ENCODE data around the gene DNAL1.
"Not testable (repeated sequence)": the region's sequence is repeated elsewhere in the genome, so short reads cannot be mapped to it uniquely, and the experiment has no call there.

DNAL1 gene

DNA sequence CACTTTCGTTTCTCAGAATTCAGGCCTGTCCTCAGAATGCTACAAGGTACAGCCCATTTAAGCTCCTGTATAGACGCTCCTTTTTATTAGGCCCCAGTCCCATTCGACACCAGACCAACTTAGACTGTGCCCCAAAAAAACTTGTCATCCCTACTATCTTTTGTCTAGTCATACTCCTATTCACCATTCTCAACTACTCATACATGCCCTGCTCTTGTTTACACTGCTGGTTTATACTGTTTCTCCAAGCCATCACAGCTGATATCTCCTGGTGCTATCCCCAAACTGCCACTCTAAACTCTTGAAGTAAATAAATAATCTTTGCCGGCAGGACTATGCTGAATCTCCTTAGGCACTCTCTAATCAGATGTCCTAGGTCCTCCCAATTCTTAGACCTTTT, 63.3 kb downstream of the DNAL1 start:
- not testable (repeated sequence) for DNase-seq (ENCODE audit: low read depth)

DNA sequence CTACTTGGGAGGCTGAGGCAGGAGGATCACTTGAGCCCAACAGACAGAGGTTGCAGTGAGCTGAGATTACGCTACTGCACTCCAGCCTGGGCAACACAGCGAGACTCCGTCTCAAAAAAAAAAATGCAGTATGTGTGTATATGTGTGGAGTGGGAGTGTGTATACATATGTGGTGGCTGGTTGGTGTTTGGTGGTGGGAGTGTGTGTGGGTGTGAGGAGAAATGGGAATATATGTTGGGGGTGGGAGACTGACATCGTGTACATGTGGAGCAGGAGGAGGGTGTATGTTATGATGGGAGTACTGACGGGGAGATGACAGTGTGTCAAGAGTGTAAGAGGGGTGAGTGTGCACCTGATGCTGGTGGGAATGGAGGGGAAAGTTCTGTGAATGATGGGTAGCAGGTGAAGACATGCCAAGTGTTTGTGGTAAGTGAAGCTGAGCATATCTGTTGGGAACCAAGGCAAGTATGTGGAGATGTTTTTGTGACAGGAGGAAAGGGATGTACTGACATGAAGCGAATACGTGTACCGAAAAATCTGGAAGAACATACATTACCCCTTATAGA, 65.2 kb downstream of the DNAL1 start:
- DNase-seq (ENCODE audit: low read depth), result no peak

DNA sequence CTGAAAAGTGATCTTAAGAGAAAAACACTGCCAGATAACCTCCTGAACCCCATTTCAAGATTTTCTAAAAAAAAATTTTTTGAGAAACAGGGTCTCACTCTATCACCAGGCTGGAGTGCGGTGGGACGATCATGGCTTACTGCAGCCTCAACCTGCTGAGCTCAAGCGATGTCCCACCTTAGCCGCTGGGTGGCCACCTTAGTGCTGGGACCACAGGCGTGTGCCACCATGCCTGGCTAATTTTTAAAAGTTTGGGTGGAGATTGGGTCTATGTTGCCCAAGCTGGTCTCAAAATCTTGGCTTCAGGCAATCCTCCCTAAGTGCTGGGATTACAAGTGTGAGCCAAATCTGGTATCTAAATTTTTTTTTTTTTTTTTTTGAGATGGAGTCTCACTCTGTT, 66.0 kb downstream of the DNAL1 start:
- DNase-seq (ENCODE audit: low read depth), result no peak

DNA sequence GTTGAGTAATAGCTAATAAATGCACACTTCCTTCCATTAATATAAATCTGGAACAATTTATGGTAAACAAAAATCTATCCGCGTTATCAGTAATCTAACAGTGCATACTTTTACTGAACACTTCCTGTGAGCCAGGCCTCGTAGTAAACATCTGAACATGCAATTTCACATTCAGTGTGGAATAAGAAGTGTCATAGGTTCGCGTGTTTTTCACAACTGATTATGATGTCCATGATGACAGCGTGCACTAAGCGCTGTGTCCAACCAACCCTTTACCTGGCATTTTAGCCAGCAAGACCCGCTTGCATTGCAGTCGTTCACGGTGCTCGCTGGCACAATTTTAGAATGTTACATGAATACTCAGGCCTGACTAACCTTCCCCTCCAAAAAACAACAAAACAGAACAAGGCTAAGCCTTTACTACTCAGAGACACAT, 67.3 kb downstream of the DNAL1 start:
- peak; percentile 48 for DNase-seq (ENCODE audit: low read depth)

DNA sequence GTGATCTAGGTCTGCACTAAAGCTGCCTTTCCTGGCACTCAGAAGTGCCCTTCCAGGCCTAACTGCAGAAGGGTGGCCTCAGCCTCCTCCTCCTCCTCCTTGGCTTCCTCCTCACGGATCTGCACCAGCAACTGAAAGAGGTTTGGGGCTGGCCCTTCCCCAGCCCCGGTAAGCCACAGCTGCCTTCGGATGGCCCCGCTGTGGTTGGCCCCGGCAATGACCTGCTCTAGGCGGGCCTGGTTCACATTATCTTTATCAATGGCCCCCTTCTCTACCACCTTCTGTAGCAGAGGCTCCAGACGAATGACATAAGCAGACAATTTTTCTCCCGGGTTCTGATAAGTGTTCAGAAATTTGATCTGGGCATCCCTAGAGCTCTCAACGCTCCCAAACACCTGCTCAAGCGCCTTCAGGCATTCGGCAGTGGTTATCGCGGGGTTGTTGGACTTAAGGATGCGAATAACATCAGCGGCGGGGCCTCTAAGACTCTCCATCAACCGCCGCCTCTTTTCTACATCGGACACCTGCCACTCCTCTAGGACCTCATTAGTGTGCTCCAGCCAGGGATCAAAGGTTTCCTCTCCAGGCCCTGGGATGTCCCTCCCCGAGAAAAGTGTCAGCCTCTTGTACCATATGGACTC, 67.9 kb downstream of the DNAL1 start:
- DNase-seq (ENCODE audit: low read depth), result peak; percentile 46

DNA sequence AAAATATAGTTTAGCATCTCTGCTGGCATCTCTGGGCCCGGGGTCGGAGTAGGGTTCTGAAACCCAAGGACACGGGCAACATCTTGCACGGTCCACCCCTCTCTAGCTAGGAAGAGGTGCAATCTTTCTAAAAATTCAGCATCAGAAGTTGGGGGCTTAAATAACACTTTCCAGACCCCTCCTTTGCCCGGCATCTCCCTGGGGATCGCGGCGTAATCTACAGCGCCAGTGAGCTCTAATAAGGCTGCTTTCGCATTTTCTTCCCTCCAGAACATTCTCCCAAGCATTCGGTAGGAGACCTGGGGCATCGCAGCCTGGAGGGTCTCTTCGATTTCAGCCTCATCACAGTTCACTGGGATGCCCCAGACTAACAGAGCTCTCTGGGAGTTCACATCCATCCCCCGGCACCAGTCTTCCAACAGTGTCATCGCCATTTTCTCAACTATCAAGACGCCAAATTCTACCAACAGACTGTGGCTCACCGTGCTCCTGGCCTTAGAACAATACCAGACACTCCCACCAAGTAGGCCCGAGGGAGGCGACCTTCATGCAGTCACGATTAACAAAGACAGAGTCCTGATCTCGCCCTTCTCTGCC, 68.5 kb downstream of the DNAL1 start:
- DNase-seq (ENCODE audit: low read depth), result no peak

DNA sequence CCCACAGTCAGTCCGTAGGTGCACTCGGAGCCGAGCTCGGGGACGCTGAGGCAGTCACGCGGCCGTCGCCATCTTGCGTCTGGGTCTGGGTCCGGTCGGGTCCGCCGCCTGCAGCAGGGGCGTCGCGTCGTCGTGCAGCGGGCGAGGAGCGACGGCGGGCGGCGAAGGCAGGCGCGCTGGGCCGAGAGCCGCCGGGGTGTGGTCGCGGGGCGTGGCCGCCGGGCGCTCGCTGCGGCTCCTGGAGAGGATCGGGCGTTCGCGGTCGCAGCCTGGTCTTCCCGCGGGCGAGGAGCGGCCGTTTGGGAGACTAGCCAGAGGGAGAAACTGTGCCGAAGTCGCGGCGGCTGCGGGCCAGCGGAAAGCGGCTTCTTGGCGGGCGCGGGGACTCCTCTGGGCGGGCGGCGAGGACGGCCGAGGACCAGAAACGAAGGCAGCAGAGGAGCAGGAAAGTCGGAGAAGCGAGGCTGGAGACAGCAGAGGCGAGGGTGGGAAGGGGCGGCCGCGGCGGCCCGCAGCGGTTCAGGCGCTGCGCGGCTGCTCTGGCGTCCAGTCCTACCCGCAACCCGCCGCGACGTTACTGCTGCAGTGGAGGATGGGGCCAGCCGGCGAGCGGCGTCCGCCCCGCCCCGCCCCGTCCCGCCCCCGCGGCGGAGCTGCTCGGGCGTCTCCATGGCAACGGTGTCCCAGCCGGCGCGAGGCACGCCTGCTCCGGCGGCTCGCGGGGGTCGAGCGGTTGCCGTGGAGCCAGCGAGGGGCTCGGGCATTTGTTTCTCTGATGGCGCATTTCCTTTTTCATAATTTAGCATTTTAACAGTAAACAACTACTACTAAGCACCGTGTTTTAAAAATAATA, 69.2 kb downstream of the DNAL1 start, which contains the start of gene PNMA1:
Gene PNMA1 (minus strand): TSS at position 582 of the 853 bp plus-strand sequence. CDS start 745 bp downstream, outside the sequence.
- peak; percentile 87 for DNase-seq (ENCODE audit: low read depth)

DNA sequence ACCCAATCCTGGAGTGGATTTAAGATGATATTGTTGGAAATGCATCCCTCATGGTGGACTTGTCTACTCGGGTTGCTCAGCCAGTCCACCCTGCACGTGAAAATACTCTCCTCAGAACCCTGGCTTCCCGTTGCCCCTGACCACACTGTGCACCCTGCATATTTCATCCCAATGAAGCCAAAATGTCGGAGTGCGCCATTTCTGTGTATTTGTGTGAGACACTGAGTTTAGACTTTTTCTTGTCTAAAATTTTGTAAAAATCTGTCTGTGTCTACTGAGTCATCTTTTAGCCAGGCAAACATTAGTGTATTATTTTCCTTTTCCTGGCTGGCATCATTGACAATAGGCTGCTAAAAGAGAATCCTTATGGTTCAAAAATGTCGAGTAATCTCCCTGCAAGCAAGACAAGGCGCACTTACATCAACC, 69.9 kb downstream of the DNAL1 start:
- DNase-seq (ENCODE audit: low read depth), result no peak

DNA sequence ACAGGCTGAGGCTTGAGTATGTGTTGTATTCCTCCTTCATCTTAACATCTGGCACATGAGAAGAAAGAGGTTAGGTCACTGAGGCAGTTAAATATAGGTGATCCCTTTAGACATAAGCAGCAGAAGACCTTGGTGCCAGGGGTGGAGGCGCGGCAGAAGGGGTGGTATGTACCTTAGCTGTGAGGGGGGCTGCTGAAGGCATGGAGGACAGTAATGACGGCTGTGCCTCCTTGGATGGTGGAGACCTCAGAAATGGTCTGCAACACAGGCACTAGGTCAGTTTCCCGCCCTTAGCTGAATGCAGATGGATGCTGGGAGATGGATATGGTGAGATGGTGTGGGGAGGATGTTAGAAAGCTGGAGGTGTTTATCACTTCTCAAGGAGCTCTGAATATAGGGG, 70.9 kb downstream of the DNAL1 start:
- no peak for DNase-seq (ENCODE audit: low read depth)

DNA sequence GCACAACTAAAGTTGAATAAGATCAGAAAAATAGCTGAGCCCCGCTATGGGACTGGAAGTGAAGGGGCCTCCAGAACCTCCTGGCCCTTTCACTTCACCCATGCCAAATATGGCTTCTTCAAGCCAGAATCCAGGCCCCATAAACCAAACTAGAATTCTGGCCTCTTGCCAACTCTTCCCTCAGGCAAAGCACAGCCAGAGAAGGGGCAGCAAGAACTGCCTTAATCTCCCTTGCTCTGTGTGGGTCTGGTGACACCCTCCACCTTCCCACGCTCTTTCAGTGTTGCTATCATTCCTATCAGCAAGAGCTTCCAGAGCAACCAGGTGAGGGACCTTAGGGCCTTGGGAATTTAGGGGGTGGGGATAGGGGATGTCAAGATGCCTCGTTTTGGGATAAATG, 72.5 kb downstream of the DNAL1 start:
- peak; percentile 65 for DNase-seq (ENCODE audit: low read depth)

DNA sequence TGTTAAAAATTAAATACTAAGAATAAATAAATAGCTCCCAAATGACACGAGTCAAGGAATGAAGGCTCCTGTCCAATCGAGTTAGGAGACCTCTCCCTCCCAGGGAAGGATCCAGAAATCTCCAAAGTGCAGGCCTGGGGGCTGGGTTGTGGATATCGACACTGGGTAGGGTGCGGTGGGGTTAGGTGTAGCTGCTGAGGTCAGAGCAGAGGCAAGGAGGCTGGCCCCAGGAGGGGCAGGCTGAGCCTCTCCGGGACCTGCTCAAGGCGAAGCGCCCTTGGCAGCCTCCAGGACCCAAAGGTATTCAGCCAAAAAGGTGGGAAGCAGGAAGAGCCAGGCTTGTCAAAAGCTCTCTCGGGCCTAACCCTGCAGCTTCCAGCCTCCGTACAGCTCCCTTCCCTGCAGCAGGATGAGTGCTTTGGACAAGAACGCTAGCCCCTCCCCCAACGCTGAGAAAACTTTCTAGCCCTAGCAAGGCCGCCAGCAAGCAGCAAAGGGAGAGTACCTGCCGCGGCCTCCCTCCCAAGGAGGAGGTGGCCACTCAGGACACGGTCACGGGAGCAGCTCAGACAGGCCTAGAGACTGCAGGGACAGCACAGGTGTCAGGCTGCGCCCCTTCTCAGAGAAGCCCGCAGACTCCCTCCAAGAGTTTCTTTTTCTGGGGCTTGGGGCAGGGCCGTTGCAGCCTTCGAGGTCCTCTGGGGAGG, 73.1 kb downstream of the DNAL1 start:
- peak; percentile 49 for DNase-seq (ENCODE audit: low read depth)

DNA sequence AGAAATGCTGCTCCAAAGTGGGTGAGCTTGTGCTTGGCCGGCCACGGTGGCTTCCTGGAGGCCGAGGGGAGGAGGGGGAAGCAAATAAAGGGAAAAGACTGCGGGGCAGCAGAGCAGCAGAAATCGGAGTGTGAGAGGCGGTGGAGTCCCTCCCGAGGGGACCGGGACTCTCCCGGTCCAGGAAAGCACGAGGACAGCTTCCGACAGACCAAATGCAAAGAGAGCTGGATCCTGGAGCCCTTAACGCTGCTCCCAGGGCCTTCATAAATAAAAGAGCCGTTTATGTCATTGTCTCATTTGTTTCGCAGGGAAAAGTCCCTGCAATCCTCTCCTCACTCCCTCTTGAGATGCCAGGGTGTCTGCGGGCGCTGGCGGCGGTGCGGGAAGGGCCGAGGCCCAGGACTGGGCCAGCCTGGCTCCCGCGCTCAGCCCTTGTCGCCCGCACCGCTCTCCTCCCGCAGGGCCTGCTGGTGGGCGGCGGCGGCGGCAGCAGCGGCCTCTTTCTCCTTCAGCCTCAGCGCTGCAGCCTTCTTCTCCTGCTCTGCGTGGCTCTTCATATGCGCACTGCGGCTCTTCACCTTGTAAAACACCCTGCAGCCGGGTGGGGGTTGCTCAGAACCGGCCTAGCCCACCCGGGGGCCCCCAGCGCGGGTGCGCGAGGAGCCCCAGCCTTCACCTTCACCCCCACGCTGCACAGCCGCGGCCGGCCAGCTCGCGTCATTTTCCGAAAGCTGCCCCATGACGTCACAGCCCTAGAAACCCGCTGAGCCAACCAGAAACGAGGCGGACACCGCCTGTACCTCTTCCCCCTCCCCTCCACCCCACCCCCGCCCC, 73.8 kb downstream of the DNAL1 start:
- DNase-seq (ENCODE audit: low read depth), result no peak

DNA sequence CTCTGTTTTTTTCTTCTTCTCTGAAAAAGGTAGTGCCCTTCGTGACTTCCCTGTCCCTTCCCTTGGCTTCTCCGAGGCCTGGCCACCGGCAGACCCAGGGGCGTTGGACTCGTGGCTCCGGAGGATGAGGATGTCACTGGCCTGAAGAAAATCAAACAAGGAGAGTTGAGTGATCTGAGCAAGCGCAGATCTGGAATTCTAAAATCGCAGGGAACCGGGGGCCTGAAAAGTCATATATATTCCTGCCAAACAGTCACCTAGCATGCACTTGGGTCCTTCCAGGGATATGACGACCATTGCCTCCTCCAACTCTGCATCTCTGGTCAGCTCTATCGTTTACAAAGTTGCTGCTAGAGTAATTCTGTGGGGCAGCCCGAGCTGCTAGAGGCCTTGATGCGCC, 74.6 kb downstream of the DNAL1 start:
- DNase-seq (ENCODE audit: low read depth), result no peak

DNA sequence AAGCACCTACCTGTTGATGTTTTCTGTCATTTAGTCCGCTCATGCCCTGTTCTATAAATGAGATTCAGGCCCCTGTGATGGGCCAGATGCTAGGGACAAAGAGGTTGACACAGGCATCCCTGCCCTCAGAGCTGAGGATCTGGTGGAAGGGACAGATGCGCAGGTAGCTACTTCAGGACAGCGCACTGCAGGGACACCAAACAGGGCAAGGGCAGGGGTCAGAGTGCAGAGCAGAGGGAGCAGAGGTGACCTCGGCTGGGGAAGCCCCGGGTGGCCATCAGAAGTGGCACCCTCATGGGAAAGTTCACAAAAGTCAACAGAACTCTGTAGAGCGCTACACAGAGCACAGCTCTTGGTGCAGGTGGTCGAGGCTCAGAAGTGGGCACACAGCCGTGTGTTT, 75.0 kb downstream of the DNAL1 start:
- DNase-seq (ENCODE audit: low read depth), result no peak

DNA sequence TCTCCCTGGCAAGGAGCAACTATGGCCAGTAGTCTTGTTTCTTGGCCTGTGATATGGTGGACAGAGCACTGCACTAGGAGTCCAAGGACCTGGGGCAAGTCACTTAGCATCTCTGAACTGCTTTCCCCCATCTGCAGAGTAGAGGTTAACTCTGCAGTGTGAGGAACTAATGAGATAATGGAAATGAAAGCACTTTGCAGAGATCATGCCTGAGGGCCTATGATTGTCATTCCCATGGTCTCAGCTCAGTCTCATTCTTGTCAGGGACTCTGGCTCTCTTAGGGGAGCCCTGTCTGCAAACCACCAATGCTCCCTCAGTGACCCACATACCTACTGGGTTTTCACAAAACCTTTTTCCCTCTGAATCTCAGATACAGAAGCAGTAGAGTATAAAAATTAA, 75.8 kb downstream of the DNAL1 start:
- DNase-seq (ENCODE audit: low read depth), result no peak

DNA sequence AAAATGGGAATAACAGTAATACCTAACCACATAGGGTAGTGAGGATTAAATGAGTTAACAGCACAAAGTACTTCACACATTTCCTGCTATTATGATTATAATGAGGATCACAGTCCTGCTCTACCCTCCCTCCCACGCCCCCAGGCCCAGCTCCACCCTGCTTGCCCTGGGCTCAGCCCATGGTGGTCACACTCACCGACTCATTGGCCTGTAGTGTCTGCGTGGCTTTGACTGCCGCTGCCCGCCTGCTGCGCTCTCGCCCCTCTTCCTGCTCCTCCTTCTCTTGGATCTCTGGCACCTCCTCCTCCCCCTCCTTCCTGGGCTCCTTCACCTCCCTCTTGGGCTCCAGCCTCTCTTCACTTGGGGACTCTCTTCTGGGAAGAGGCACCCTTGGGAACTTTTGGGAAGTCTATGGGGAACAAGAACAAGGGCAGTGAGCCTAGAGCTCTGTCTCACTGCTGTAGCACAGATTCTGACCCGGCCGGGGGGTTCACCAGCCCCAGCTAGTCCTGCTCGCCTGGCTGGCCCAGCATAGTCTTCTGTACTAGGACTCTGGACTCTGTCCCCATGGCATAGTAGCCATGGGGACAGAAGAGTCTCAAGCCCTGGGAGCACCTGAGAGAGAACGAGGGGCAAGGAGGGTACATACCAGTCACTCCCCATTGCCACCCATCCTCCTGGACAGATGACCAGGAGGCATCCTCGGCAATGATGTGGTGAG, 76.5 kb downstream of the DNAL1 start:
- DNase-seq (ENCODE audit: low read depth), result no peak

DNA sequence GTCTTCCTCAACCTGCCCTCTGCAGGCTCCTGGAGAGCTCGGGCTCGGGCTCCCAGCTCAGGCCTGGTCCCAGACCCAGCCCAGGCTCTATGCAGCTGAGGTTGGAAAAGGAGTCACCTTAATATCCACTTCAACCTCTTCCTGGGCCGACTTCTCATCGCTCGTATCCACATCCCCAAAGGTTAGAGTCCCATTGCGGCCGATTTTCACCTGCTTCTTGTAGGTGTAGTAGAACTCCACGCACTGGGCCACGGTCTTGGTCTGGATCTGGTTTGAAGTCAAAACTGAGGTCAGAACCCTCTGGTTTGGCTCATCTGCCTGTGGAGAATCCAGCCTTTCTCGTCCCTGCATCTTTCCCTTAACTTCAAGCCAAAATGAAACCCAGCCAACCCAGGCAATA, 77.8 kb downstream of the DNAL1 start:
- DNase-seq (ENCODE audit: low read depth), result no peak

DNA sequence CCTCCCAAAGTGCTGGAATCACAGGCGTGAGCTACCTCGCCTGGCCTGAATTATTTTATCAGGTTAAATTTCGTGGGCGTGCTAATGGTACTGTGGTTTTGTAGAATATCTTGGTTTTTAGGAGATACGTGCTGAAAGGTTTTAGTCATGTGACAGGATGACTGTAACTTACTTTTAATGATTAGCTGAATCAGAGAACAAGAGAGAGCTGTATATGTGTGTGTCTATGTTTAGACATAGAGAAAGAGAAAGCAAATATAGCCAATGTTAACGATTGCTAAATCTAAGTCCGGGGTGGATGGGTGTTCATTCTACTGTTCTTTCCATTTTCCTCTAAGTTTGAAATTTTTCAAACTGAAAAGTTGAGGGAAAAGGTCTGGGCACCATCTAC, 78.6 kb downstream of the DNAL1 start:
- peak; percentile 42 for DNase-seq (ENCODE audit: low read depth)

DNA sequence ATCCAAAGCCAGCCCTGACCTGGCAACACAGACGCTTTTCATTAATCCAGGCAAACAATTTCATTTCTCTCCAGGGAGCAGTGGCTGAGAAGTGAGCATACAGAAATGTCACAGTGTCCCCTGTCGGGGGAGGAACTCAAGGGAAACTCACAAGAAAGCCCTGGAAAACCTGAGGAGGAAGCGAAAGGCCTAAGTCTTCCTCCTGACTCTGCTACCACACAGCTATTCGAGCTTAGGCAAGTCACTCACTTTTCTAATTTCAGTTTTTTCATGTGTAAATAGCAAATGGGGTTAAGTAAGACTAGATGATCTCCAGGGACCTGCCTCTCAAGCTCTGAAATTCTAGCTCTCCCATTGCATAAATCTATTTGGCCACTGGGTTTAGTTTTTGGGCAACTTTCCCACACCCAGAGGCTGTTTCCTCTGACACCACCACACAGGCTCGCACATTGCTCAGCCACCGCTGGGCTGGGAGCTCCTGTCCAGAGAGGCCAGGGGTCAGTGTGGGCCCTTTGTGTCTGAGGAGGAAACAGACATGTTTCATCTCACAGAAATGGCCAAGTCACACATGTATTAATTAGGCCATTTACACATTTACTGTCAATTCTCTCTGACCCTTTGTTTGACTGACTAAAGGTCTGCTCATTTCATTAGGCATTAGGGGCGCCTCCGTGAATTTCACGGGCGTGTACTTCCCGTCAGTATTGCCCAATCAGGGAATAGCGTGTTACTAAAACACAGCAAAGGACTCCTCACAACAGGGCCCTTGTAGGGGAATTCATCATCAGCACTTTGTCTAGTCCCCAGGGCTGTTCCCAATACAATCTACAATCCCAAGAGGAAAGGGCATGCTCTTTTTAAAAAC, 79.2 kb downstream of the DNAL1 start:
- DNase-seq (ENCODE audit: low read depth), result peak; percentile 99

DNA sequence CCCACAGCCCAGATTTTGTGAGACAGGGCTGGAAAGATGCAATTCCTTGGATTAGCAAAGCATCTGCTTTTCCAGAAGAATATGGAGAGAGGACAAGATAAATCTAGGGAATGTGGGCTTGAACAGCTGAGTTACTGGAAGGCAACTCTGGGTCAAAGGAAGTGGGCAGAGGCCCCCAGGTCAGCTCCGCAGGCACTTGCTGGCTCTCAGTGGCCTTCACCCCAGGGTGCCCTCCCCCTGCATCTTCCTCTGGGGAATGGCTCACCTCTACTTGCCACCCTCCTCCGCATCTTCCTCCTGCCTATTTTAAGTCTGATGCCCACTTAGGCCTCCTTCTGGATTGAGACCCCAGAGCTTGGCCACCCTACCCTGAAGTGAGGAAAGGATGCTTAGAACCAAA, 79.9 kb downstream of the DNAL1 start:
- no peak for DNase-seq (ENCODE audit: low read depth)

All from EH (cell line).